ENCODE results near the gene CCDC43. TPM values are rescaled to one million over a fixed set of nuclear protein-coding genes. Genes with fewer than 3 reads are reported as not detected.
A peak's percentile ranks its signal among the peaks of the same experiment; 100 is the strongest.
"Not testable (repeated sequence)": the region's sequence is repeated elsewhere in the genome, so short reads cannot be mapped to it uniquely, and the experiment has no call there.

CCDC43 gene
- total RNA-seq, 1 donor from 2014 or later: 15.5 TPM

GRCh38 chr17:44693609-44694008, 4.0 kb upstream of the CCDC43 start:
- Histone ChIP-seq H3K27me3 (no peaks in the 10 kb centered on the region), H3K4me3 (no peak overlapping the region), H3K9me3 (no peaks in the 10 kb centered on the region), H3K4me1 (peaks cover 18% of the 10 kb centered on the region), H3K36me3 (no peaks in the 10 kb centered on the region), H3K27ac (no peak overlapping the region)
- intact Hi-C loops (cut with DNase I): no loop called here
- TF ChIP-seq CTCF (IDR thresholded peaks at IDR 0.05) (no peak), POLR2AphosphoS5 (IDR thresholded peaks at IDR 0.05; ENCODE audit: insufficient read depth in 1 of 2, low read depth in 1 of 2) (no peak), POLR2A (IDR thresholded peaks at IDR 0.05) (no peak)
- no peak for DNase-seq (ENCODE audit: extremely low spot score in 2 of 2)

- peaks cover 20% of the 10 kb centered on the region for H3K4me1 ChIP-seq
- peak overlapping the region in 1 of 2 donors; percentile 52 for H3K4me3 ChIP-seq
- H3K27me3 ChIP-seq; intact Hi-C loops (cut with DNase I); H3K9me3 ChIP-seq; H3K36me3 ChIP-seq; H3K27ac ChIP-seq; DNase-seq (ENCODE audit: extremely low spot score in 2 of 2): not testable (repeated sequence)
Observed at GRCh38 chr17:44690746-44691306, 1.2 kb upstream of the CCDC43 start.

GRCh38 chr17:44688675-44689476, 700 bp downstream of the CCDC43 start:
- H3K27me3 ChIP-seq: no peaks in the 10 kb centered on the region
- no peaks in the 10 kb centered on the region for H3K9me3 ChIP-seq
- H3K36me3 ChIP-seq: peaks cover 0 to 6% of the 10 kb centered on the region in 2 donors
- peak overlapping the region; percentile 52 to 83 for H3K4me3 ChIP-seq
- H3K27ac ChIP-seq: peak overlapping the region; percentile 84
- intact Hi-C loops (cut with DNase I): no loop called here
- DNase-seq (ENCODE audit: extremely low spot score in 2 of 2): no peak
- peaks cover 20% of the 10 kb centered on the region for H3K4me1 ChIP-seq
- TF ChIP-seq POLR2AphosphoS5 (IDR thresholded peaks at IDR 0.05; ENCODE audit: insufficient read depth in 1 of 2, low read depth in 1 of 2) (no peak), POLR2A (IDR thresholded peaks at IDR 0.05) (no peak), CTCF (IDR thresholded peaks at IDR 0.05) (no peak)

GRCh38 chr17:44688200-44688599, 1.4 kb downstream of the CCDC43 start:
- no peak overlapping the region for H3K4me3 ChIP-seq
- TF ChIP-seq POLR2A (IDR thresholded peaks at IDR 0.05) (no peak), POLR2AphosphoS5 (IDR thresholded peaks at IDR 0.05; ENCODE audit: insufficient read depth in 1 of 2, low read depth in 1 of 2) (no peak), CTCF (IDR thresholded peaks at IDR 0.05) (no peak)
- peaks cover 20% of the 10 kb centered on the region for H3K4me1 ChIP-seq

GRCh38 chr17:44687756-44688155, 1.8 kb downstream of the CCDC43 start:
- no peaks in the 10 kb centered on the region for H3K27me3 ChIP-seq
- H3K27ac ChIP-seq: no peak overlapping the region
- no peak for TF ChIP-seq POLR2AphosphoS5 (IDR thresholded peaks at IDR 0.05; ENCODE audit: insufficient read depth in 1 of 2, low read depth in 1 of 2)
- no peak for TF ChIP-seq POLR2A (IDR thresholded peaks at IDR 0.05)
- no peak for TF ChIP-seq CTCF (IDR thresholded peaks at IDR 0.05)
- DNase-seq (ENCODE audit: extremely low spot score in 2 of 2): no peak
- H3K4me1 ChIP-seq: peaks cover 20% of the 10 kb centered on the region
- peaks cover 0 to 8% of the 10 kb centered on the region in 2 donors for H3K36me3 ChIP-seq
- no peak overlapping the region for H3K4me3 ChIP-seq
- H3K9me3 ChIP-seq: no peaks in the 10 kb centered on the region
- intact Hi-C loops (cut with DNase I): no loop called here

More at GRCh38 chr17:44688200-44688599, 1.4 kb downstream of the CCDC43 start:
- Histone ChIP-seq H3K27ac (no peak overlapping the region), H3K9me3 (no peaks in the 10 kb centered on the region), H3K36me3 (peaks cover 0 to 6% of the 10 kb centered on the region in 2 donors), H3K27me3 (no peaks in the 10 kb centered on the region)
- no peak for DNase-seq (ENCODE audit: extremely low spot score in 2 of 2)
- intact Hi-C loops (cut with DNase I): no loop called here

GRCh38 chr17:44683303-44683702, 6.3 kb downstream of the CCDC43 start:
- peaks cover 0 to 27% of the 10 kb centered on the region in 2 donors for H3K36me3 ChIP-seq
- H3K27ac ChIP-seq; H3K4me1 ChIP-seq; H3K4me3 ChIP-seq; H3K9me3 ChIP-seq; intact Hi-C loops (cut with DNase I); H3K27me3 ChIP-seq; DNase-seq (ENCODE audit: extremely low spot score in 2 of 2): not testable (repeated sequence)
